H54 (cell line): ENCODE results near the gene CREB1.
"Not testable (repeated sequence)": the region's sequence is repeated elsewhere in the genome, so short reads cannot be mapped to it uniquely, and the experiment has no call there.

ENCODE experiments used
- DNase-seq: peaks from one replicate; pipeline ENCODE4 v3.0.0; 2011; ENCODE audit warnings: low spot score, mixed read lengths; ENCODE audit not compliant: insufficient read length
- FAIRE-seq: peaks from 3 replicates; lab custom pipeline; 2011; peaks lifted over from hg19 to GRCh38; lab: Jason Lieb, UNC
- POLR2A ChIP-seq: IDR thresholded peaks from 2 replicates; pipeline ENCODE4 v1.6.1; 2011; ENCODE audit warnings: low read depth, mild to moderate bottlenecking, low read length

The CREB1 gene

DNA sequence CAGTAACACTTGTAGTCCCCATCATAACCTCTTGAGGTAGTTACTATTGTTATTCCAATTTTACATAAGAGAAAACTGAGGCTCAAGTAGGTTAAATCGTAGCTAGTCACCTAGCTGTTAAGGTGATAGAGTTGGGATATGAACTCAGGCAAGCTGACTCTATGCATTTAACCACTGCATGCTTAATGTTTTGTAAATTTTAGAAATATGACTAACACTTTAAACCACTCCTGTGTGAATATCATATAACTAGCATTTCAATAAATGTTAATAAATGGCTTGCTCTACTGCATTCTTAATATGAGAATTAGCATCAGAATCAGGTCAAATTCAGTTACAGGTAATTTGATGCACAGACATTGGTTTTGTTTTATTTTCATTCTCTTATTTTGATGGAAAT is 35.6 kb upstream of the CREB1 start:
- TF ChIP-seq POLR2A, result no peak
- FAIRE-seq, result no peak
- no peak for DNase-seq

DNA sequence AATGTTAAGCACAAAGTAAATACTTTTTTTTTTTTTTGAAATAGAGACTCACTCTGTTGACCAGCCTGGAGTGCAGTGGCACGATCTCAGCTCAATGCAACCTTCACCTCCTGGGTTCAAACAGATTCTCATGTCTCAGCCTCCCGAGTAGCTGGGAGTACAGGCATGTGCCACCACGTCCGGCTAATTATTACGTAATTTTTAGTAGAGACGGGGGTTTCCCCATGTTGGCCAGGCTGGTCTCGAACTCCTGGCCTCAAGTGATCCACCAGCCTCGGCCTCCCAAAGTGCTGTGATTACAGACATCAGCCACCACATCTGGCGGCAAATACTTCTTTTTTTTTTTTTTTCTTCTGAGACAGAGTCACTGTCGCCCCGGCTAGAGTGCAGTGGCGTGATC is 32.8 kb upstream of the CREB1 start:
- not testable (repeated sequence) for FAIRE-seq, DNase-seq

DNA sequence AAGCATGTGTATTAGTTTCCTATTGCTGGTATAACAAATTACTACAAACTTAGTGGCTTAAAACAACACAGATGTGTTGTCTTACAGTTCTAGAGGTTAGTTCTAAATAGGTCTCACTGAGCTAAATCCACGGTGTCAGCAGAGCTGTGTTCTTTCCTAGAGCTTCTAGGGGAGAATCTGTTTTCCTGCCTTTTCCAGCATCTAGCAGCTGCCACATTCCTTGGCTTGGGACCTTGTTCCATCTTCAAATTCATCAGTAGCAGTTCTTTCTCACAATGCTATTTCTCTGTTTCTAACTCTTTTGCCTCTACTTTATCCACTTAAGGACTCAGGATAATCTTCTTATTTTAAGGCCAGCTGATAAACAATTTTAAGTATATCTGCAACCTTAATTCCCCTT is 32.2 kb upstream of the CREB1 start:
- no peak for FAIRE-seq
- no peak for TF ChIP-seq POLR2A
- DNase-seq, result no peak

DNA sequence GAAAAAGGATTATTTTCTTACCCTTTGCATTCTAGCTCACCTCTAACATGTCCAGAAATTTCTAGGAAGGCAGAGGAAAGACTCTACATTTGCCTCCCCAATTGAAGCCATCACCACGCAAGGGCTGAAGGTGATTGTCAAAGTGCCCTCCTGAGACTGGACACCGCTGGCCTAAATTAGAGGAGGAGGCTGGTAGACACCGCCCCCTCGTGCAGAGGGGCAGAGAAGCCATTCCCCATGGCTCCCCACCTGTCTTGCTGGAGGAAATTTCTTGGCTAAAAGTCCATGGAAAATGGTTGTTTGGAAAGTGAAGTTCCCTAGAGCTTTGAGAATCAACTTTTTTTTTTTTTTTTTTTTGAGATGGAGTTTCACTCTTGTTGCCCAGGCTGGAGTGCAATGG is 31.3 kb upstream of the CREB1 start:
- no peak for TF ChIP-seq POLR2A
- DNase-seq (no peak), FAIRE-seq (no peak)

DNA sequence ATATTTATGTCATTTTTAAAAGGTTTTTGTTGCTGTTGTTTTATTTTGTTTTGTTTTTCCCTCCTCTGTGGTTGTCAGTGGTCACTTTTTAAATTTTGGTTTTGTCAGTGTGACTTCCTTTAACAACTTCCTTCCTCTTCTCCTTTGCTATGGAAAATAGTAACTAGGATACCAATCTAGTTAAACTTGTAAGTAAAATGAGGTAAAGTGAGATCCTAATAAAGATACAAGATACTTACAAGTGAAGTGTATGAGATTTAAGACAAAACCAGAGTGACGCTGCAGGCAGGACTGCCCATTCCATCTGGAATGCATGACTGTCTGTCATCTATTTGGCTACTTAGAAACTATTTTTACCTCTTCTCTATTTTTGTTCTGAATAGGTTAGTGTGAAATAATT is 30.6 kb upstream of the CREB1 start:
- no peak for FAIRE-seq
- no peak for DNase-seq
- TF ChIP-seq POLR2A, result no peak

DNA sequence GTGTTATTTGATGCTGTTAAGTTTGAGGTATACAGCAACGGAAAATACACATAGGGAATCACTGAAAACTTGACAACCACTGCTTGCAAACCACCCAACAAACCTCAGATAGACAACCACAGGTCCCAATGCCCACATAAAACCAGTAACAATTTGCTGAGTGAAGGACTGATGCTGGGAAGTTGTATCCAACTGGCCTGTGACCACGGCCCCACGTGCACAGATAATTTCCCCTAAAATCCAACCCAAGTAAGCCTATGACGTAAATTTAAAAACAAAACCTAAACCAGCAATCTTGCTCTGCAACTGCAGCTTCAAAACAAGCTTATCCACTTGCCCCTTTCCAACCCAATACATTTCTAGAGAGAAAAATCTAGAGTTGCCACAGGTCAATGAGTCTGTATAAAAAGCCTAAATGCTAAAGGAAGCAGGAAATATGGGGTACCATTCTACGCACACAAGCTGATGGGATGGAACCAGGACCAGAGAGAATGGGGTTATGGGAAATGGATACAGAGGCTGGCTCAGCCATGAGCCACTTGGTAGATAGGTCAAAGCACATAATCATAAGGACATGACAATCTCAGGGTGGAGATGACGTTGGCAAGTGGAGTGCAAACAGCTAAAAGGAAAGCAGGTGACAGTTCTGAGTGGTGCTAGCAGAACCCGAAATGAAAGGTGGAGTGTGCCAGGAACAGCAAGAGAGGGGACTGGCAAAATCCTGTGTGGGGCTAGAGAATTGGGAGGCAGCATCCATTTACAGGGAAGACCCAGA is 27.8 kb upstream of the CREB1 start:
- no peak for DNase-seq
- FAIRE-seq, result no peak
- no peak for TF ChIP-seq POLR2A

DNA sequence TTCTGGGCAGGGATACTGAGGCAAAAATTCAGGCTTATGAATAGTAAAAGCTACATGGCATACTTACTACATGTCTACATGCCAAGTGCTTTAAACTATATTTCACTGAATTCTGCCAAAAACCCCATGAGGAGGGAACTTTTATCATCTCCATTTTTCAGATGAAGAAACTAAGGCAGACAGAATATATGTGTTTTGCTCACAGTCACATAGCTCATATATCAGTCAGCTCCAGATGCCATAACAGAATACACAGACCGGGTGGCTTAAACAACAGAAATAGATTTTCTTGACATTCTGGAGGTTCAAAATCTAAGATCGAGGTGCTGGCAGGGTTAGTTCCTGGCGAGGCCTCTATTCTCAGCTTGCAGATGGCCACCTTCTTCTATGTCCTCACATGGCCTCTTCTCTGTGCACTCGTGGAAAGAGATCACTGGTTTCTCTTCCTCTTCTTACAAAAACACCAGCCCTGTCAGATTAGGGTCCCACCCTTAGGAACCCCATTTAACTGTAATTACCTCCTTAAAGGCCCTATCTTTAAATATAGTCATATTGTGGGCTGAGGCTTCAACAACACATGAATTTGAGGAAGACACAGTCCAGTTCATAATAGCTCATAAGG is 27.1 kb upstream of the CREB1 start:
- DNase-seq, result no peak
- no peak for TF ChIP-seq POLR2A
- no peak for FAIRE-seq

DNA sequence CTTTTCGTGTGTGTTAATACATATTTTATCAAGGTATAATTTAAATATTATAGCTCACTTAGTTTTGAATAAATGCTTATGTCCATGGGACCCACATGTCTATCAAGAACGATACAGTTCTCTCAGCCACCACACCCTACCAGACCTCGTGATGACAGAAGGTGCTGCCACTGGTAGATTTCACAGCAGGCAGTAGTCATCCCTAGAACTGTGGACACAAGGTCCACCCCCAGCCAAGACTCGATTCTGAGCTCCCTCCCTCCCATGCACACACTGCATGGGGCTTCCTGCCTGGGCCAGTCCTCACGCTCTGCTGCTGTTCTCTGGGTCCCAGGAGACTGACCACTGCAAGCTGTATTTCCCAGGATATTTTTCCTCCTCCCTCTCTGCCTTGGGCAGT is 26.5 kb upstream of the CREB1 start:
- DNase-seq (no peak), FAIRE-seq (no peak)
- no peak for TF ChIP-seq POLR2A

DNA sequence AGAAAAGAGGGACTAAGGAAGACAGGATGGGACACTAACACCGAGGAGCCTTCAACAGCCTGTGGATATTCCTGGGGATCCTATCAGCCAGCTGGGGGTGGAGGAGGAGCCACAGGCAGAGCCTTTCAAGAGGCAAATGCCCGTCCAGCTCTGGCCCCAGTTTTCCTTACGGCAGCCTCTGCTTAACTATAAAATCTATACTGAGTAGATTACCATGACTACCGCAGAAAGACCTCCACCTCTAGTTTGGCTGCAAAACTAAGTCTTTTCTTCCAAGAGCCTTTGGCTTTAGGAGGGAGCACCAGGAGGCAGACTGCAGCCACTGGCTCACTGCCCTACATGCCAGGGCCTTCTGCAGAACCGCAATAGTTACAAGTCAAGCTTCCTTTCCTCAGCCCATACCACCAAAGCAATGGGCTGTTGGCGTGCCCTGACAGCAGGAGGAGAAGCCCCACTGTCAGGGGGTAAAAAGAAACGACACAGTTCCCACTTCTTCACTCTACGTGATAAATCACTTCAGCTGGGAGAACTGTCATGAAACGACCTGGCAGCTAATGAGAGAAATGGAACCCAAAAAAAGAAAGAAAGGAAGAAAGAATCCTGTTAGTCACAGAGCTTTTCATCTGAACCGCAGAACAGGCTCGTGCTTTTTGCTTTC is 25.1 kb upstream of the CREB1 start:
- FAIRE-seq (no peak), DNase-seq (no peak)
- TF ChIP-seq POLR2A, result no peak

DNA sequence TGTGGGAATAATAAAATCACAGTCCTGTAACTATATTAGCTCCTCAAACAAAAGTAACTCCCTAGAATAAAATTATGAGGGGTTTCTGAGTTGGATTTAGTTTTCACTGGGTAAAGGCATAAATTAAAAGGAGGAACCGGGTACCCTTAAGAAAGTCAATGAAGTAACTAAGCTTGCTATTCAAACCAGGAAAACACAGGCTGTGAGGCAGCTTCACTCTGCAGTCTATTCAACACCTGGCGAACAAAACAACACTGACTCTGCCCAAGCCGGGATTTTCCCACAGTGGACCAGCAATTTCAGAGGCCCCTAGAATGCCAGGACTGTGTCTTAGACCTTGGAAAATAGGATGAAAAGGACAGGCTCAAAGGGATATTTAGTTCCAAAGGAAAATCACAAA is 24.6 kb upstream of the CREB1 start:
- no peak for TF ChIP-seq POLR2A
- no peak for DNase-seq
- no peak for FAIRE-seq

DNA sequence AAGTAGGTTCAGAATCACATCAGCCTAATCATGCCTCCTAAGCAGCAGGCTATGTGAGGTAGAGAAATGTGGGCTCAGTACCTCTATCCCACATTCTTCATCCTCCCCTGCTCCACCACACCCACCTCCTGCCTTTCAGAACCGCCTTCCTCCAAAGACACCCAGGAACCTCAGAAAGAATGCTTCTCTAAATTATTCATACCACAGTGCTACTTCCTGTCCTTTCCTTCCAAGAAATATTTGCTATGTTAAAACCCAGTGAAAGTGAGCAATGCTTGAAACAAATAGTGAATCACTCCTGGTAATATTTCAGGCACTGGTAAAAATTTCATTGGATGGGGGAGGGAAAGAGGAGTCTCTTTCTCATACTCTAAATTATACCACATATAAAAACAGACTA is 24.0 kb upstream of the CREB1 start:
- peak; percentile 61 for DNase-seq
- FAIRE-seq, result peak; percentile 87
- TF ChIP-seq POLR2A, result no peak

DNA sequence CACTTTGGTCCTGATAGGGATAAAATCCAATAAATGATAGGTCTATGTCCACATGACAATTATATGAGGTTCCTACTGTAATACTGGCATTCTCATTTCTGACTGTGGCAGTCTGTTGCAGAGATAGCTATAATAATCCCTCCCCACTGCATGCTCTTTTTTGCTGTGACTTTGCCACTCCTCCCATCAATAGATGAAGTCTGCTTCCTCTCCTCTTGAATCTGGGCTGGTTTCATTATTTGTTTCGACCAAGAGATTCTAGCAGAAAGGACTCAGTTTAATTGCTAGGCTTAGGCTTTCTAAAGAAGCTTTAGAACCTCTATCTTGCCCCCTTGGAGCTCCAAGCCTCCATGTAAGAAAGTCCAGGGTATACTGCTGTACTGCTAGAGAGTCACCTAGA is 23.3 kb upstream of the CREB1 start:
- FAIRE-seq (no peak), DNase-seq (no peak)
- no peak for TF ChIP-seq POLR2A

DNA sequence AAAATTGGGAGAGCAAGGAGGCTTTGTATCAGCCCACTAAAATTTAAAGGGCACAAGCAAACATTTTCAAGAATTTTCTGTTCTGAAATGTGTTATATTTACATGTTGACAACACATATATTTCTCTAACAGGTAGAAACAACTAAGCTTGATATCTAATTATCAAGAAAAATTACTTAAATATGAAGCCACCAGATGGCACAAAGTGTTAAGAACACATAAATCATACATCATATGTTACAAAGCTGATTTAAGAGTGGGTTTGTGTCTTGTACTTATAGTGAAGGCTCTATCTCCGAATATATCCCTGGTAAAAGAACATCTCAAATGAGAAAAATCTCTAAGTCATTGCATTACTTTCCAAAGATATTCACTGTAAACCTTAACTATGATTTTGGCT is 19.6 kb upstream of the CREB1 start:
- FAIRE-seq (no peak), DNase-seq (no peak)
- TF ChIP-seq POLR2A, result no peak

DNA sequence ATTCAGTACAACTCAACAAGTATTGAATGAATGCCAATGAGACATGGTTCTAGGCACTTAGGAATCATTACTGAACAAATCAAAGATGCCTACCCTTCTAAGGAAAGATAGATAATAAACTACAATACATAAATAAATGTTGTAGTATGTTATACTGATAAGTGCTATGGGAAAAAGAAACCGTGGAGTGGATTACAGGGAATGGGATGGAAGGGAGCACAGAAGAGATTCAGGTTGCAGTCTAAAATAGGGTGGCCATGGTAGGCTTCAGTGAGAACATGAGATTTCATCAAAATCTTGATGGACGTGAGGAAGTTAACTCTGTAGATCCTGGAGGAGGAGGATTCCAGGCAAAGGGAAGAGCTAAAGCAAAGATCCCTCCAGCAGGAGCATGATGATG is 17.9 kb upstream of the CREB1 start:
- no peak for TF ChIP-seq POLR2A
- no peak for DNase-seq
- FAIRE-seq, result no peak

DNA sequence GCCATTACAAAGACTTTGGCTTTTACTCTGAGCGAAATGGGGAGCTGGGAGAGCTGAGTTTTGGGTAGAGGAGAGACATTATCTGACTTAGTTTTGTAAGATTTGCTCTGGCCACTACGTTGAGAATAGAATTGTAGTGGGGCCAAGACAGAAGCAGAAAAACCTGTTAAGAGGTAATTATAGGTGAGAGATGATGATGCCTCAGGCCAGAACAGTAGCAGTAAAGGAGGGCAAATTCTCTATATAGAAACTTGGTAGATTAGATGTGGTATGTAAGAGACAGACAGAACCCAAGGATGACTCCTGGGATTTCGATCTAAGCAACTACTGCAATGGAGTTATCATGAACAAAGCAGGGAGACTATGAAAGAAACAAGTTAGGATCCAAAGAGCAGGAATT is 17.4 kb upstream of the CREB1 start:
- DNase-seq (no peak), FAIRE-seq (peak; percentile 33)
- TF ChIP-seq POLR2A, result no peak
